ENCODE results near the gene ALX3. TPM values are rescaled to one million over a fixed set of nuclear protein-coding genes. Genes with fewer than 3 reads are reported as not detected.
"Not testable (repeated sequence)": the region's sequence is repeated elsewhere in the genome, so short reads cannot be mapped to it uniquely, and the experiment has no call there.

ALX3 gene
- total RNA-seq, 1 donor from 2014 or later: 2.8 TPM

GRCh38 chr1:110083866-110084226 is 13.4 kb upstream of the ALX3 start:
- no peak for DNase-seq (ENCODE audit: low spot score, unreplicated experiment)
- Mint-ChIP-seq H3K36me3 (ENCODE audit: insufficient read depth) (no peaks in the 10 kb centered on the region), H3K4me3 (ENCODE audit: low read depth) (no peak overlapping the region), H3K4me1 (ENCODE audit: low read depth) (no peaks in the 10 kb centered on the region), H3K27ac (no peak overlapping the region), H3K9me3 (ENCODE audit: low read depth) (no peaks in the 10 kb centered on the region), H3K27me3 (peaks cover 90% of the 10 kb centered on the region)
- TF ChIP-seq CTCF (IDR thresholded peaks at IDR 0.05; ENCODE audit: unreplicated experiment): no peak

- H3K9me3 Mint-ChIP-seq (ENCODE audit: low read depth): no peaks in the 10 kb centered on the region
- H3K4me3 Mint-ChIP-seq (ENCODE audit: low read depth): no peak overlapping the region
- no peaks in the 10 kb centered on the region for H3K36me3 Mint-ChIP-seq (ENCODE audit: insufficient read depth)
- no peak for DNase-seq (ENCODE audit: low spot score, unreplicated experiment)
- TF ChIP-seq CTCF (IDR thresholded peaks at IDR 0.05; ENCODE audit: unreplicated experiment): no peak
- no peaks in the 10 kb centered on the region for H3K4me1 Mint-ChIP-seq (ENCODE audit: low read depth)
- H3K27me3 Mint-ChIP-seq: peaks cover 94% of the 10 kb centered on the region
- H3K27ac Mint-ChIP-seq: no peak overlapping the region
Measured at GRCh38 chr1:110083061-110083865, 12.8 kb upstream of the ALX3 start.

GRCh38 chr1:110082477-110082876 is 12.0 kb upstream of the ALX3 start:
- peaks cover 94% of the 10 kb centered on the region for H3K27me3 Mint-ChIP-seq
- no peak for TF ChIP-seq CTCF (IDR thresholded peaks at IDR 0.05; ENCODE audit: unreplicated experiment)
- H3K9me3 Mint-ChIP-seq (ENCODE audit: low read depth): no peaks in the 10 kb centered on the region
- no peak overlapping the region for H3K4me3 Mint-ChIP-seq (ENCODE audit: low read depth)
- H3K27ac Mint-ChIP-seq: no peak overlapping the region
- no peaks in the 10 kb centered on the region for H3K4me1 Mint-ChIP-seq (ENCODE audit: low read depth)
- H3K36me3 Mint-ChIP-seq (ENCODE audit: insufficient read depth): no peaks in the 10 kb centered on the region
- DNase-seq (ENCODE audit: low spot score, unreplicated experiment): no peak

- no peaks in the 10 kb centered on the region for H3K9me3 Mint-ChIP-seq (ENCODE audit: low read depth)
- H3K4me3 Mint-ChIP-seq (ENCODE audit: low read depth): no peak overlapping the region
- no peaks in the 10 kb centered on the region for H3K36me3 Mint-ChIP-seq (ENCODE audit: insufficient read depth)
- no peak overlapping the region for H3K27ac Mint-ChIP-seq
- H3K27me3 Mint-ChIP-seq: peaks cover 95% of the 10 kb centered on the region
- no peak for TF ChIP-seq CTCF (IDR thresholded peaks at IDR 0.05; ENCODE audit: unreplicated experiment)
- no peak for DNase-seq (ENCODE audit: low spot score, unreplicated experiment)
- H3K4me1 Mint-ChIP-seq (ENCODE audit: low read depth): no peaks in the 10 kb centered on the region
Measured at GRCh38 chr1:110081061-110081460, 10.6 kb upstream of the ALX3 start.

GRCh38 chr1:110079995-110080394 is 9.5 kb upstream of the ALX3 start:
- H3K27me3 Mint-ChIP-seq: peaks cover 94% of the 10 kb centered on the region

More at GRCh38 chr1:110079995-110080394, 9.5 kb upstream of the ALX3 start:
- H3K4me1 Mint-ChIP-seq (ENCODE audit: low read depth); H3K27ac Mint-ChIP-seq; H3K9me3 Mint-ChIP-seq (ENCODE audit: low read depth); DNase-seq (ENCODE audit: low spot score, unreplicated experiment); H3K36me3 Mint-ChIP-seq (ENCODE audit: insufficient read depth); H3K4me3 Mint-ChIP-seq (ENCODE audit: low read depth): not testable (repeated sequence)
